Measurements from ENCODE around the gene ARL8A. TPM values are rescaled to one million over a fixed set of nuclear protein-coding genes. Genes with fewer than 3 reads are reported as not detected.

The ARL8A gene
- polyA plus RNA-seq, 4 donors = 17.4 to 23.5 (median 22.6) TPM

DNA sequence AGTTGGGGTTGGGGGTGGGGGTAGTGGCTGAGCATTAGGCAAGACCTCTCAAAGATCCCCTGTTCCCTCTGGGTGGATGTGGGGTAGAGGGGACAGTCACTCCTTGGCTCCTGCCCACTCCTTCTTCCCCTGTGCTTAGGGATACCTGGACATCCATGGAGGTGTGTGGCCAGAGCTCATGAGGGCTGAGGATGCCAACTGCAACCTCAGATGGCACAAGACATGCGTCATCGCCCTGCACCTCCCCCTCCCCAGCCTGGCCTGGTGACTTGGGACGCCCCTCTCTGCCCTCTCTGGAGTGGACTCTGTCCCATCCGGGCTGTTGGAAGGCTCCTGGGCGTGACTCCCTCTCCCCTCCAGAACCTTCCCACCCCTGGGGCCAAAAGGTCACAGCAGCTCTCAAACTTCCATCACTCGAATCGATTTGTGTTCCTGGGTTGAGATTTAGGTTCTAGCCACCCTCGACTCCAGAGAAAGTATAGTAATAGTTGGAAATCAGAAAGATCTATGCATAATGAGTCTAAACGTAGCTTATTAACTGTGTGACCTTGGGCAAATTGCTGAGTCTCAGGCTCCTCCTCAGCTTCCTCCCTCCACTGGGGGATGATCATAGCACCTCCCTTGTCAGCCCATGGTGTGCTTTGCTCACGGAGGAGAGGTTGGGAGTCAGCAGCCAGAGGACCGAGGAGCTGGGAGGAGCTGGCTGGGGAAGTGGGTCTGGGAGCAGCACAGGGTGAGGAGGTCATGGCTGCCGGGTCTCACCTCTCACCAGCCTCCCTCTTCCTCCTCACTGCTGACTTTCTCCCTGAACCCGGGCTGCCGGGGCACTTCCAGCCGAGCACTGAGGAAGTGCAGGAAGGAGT lies 18.1 kb upstream of the ARL8A start:
- H3K4me3 ChIP-seq (ENCODE audit: low read depth in 1 of 3, low read length in 3 of 3) = no peak overlapping the region

DNA sequence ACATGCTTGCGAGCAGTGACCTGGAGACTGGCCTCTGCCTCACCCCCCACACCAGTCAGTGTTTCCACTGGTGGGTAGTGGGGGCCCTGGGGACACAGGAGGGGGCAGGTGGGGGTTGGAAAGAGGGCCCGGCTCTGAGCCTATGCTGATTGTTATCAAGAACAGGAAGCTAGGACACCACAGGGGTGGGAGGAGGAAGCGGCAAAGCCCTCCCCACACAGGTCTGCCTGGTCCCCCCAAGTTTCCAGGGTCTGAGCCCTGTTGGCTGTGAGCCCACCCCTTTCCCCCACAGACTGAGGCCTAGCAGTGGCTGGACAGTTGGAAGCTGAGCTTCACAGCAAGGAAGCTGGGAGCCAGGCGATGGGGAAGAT lies 17.5 kb upstream of the ARL8A start:
- no peak for FAIRE-seq
- WGBS, 3 donors = 67 to 71% (median 68%) methylated on average over 4 of the region's 4 CpGs
- no peaks in the 10 kb centered on the region for H3K9me3 ChIP-seq (ENCODE audit: control insufficient read depth in 2 of 2, insufficient read depth in 1 of 2, low read depth in 1 of 2, low read length in 1 of 2)
- H3K36me3 ChIP-seq (ENCODE audit: control insufficient read depth in 3 of 3, insufficient read depth in 2 of 3, low read depth in 1 of 3, low read length in 3 of 3) = no peaks in the 10 kb centered on the region
- H3K4me1 ChIP-seq (ENCODE audit: control insufficient read depth in 3 of 3, insufficient read depth in 2 of 3, low read depth in 1 of 3, low read length in 2 of 3) = peaks cover 0 to 12% (median 0%) of the 10 kb centered on the region in 3 donors
- DNase-seq = peak in 1 of 2 donors; percentile 43
- H3K27ac ChIP-seq (ENCODE audit: low read depth in 1 of 3, low read length in 2 of 3) = peak overlapping the region in 2 of 3 donors; percentile 57 to 73
- peak overlapping the region in 1 of 3 donors; percentile 51 for H3K4me3 ChIP-seq (ENCODE audit: low read depth in 1 of 3, low read length in 3 of 3)
- H3K27me3 ChIP-seq (ENCODE audit: control insufficient read depth in 3 of 3, insufficient read depth in 3 of 3, low read length in 3 of 3) = no peaks in the 10 kb centered on the region

More for the DNA sequence above, 18.1 kb upstream of the ARL8A start:
- H3K27ac ChIP-seq (ENCODE audit: low read depth in 1 of 3, low read length in 2 of 3) = peak overlapping the region in 2 of 3 donors; percentile 4 to 46
- no peaks in the 10 kb centered on the region for H3K27me3 ChIP-seq (ENCODE audit: control insufficient read depth in 3 of 3, insufficient read depth in 3 of 3, low read length in 3 of 3)
- FAIRE-seq (no peak), DNase-seq (peak; percentile 22 to 32)
- H3K9me3 ChIP-seq (ENCODE audit: control insufficient read depth in 2 of 2, insufficient read depth in 1 of 2, low read depth in 1 of 2, low read length in 1 of 2) = no peaks in the 10 kb centered on the region
- peaks cover 0 to 12% (median 0%) of the 10 kb centered on the region in 3 donors for H3K4me1 ChIP-seq (ENCODE audit: control insufficient read depth in 3 of 3, insufficient read depth in 2 of 3, low read depth in 1 of 3, low read length in 2 of 3)
- no peaks in the 10 kb centered on the region for H3K36me3 ChIP-seq (ENCODE audit: control insufficient read depth in 3 of 3, insufficient read depth in 2 of 3, low read depth in 1 of 3, low read length in 3 of 3)
- WGBS, 3 donors = 5 to 35% (median 20%) methylated on average over 15 of the region's 15 CpGs

DNA sequence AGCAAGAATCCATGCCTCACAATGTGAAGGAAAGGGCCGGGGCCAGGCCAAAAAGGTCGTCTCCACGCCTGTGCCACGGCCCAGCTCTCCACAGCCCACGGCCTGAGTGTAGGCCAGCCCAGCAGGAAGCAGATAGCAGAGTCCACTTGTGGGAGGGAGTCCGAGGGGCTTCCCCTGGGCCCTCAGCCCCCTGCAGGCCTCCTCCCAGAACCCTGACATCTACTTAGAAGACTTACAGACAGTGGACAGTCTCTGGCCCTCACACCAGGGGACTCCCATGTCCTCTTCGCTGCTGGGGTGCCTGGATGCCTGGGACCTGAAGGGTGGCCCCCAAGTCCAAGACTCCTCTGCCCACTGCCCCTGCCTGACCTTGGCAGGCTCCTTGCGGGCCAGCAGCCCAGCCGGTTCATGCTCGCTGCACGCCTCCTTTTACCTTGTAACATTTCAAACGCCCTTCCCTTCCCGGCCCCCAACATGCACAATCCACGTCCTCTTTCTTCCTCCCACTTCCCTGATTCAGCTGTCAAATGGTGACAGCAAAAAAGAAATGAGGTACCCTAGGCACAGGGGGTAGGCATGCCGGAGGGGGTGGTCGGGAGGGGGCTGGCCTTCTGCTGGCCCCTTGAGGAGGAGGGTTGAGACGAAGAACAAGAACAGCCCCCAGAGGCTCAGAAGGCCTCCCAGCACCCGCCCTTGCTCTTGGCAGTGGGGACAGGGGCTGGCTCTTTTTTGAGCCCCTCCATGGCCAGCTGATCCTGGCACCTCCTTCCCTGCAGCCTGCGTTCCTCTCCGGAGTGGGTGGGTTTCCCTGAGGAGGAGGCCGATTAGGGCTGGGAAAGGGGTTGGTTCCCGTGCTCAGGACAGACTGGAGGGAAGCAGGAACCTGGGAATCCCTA lies 16.9 kb upstream of the ARL8A start:
- DNase-seq (no peak), FAIRE-seq (no peak)
- Histone ChIP-seq H3K9me3 (ENCODE audit: control insufficient read depth in 2 of 2, insufficient read depth in 1 of 2, low read depth in 1 of 2, low read length in 1 of 2) (no peaks in the 10 kb centered on the region), H3K36me3 (ENCODE audit: control insufficient read depth in 3 of 3, insufficient read depth in 2 of 3, low read depth in 1 of 3, low read length in 3 of 3) (no peaks in the 10 kb centered on the region), H3K27me3 (ENCODE audit: control insufficient read depth in 3 of 3, insufficient read depth in 3 of 3, low read length in 3 of 3) (no peaks in the 10 kb centered on the region), H3K27ac (ENCODE audit: low read depth in 1 of 3, low read length in 2 of 3) (peak overlapping the region in 2 of 3 donors; percentile 73 to 94), H3K4me1 (ENCODE audit: control insufficient read depth in 3 of 3, insufficient read depth in 2 of 3, low read depth in 1 of 3, low read length in 2 of 3) (peaks cover 0 to 12% (median 0%) of the 10 kb centered on the region in 3 donors), H3K4me3 (ENCODE audit: low read depth in 1 of 3, low read length in 3 of 3) (peak overlapping the region in 1 of 3 donors; percentile 51)
- WGBS, 3 donors = 65 to 81% (median 70%) methylated on average over 20 to 22 of the region's 22 CpGs

DNA sequence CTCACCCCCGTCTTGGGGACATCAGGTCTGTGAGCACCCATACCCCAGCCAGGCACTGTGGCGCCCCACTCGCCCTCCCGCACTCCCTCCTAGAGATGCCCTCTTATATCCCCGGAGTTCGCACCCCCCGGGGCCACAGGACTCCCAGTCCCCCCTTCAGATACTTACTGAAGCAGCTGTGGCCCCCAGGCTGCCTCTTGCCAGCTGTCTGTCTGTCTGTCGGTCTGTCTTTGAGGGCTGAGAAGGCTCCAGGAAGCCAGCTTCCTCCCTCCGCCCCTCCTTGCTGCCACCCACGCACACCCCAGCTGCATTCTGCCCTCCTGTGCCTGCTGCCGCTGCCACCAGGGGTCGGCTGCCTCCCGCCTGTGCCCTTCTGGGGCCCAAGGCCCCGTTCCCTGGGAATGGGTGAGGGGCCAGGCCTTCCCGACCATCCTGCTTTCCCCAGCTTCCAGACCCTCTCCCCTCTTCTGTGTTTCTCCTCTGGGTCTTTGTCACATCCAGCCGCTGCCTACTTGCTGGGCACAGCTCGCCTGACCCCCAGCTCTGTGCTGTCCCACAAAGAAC lies 15.9 kb upstream of the ARL8A start, which contains the start of gene PTPN7:
PTPN7 (minus strand) TSS at position 226 of the 564 bp plus-strand sequence. CDS start 1,200 bp downstream, outside the sequence.
- H3K27ac ChIP-seq (ENCODE audit: low read depth in 1 of 3, low read length in 2 of 3) = peak within 1 kb of the TSS in 2 of 3 donors; percentile 73 to 94
- no peaks in the 10 kb centered on the region for H3K9me3 ChIP-seq (ENCODE audit: control insufficient read depth in 2 of 2, insufficient read depth in 1 of 2, low read depth in 1 of 2, low read length in 1 of 2)
- 54 to 62% (median 59%) methylated on average over 15 to 17 of the region's 17 CpGs for WGBS, 3 donors
- no peaks in the 10 kb centered on the region for H3K27me3 ChIP-seq (ENCODE audit: control insufficient read depth in 3 of 3, insufficient read depth in 3 of 3, low read length in 3 of 3)
- peak within 1 kb of the TSS; percentile 5 to 51 (median 22) for H3K4me3 ChIP-seq (ENCODE audit: low read depth in 1 of 3, low read length in 3 of 3)
- DNase-seq (no peak), FAIRE-seq (no peak)
- peaks cover 0 to 12% (median 0%) of the 10 kb centered on the region in 3 donors for H3K4me1 ChIP-seq (ENCODE audit: control insufficient read depth in 3 of 3, insufficient read depth in 2 of 3, low read depth in 1 of 3, low read length in 2 of 3)
- H3K36me3 ChIP-seq (ENCODE audit: control insufficient read depth in 3 of 3, insufficient read depth in 2 of 3, low read depth in 1 of 3, low read length in 3 of 3) = no peaks in the 10 kb centered on the region

DNA sequence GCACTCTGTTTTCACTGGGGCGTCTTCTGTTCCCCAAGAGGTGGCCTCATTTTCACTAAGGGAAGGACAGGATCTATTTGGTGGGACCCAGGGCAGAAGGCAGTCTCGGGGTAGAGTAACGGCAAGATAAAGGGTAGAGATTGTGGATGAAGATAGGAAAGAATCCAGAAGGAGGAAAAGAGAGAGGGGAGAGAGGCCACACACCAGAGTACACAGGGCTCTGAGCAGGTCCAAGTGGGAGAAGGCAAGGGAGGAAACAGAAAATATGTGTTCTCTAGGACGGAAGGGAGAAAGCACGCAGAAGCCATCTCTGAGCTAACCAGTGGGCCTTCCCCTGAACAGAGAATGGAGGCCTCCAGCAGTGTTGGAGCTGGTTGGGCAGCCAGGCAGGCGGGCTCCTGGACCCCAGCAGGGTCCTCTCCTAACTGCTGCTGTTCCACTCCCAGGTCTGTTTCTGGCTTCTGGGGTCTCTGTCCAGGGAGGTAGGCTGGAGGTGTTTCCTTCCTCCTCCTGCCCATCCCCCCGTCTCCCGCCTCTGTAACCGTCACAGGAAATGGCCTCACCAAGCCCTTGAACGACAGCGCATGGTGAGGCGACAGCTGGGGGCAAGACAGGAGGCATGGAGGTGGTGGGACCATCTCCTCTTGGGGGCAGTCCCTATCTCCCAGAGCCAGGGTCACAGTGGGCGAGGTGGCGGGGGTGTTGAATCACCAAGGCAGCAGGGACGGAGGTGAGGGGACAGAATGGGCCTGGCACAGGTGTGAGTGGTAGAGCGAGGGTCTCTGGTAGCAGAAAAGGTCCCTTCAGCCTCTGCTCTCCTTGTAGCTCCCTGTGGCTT lies 15.2 kb upstream of the ARL8A start:
- peaks cover 0 to 12% (median 3%) of the 10 kb centered on the region in 3 donors for H3K4me1 ChIP-seq (ENCODE audit: control insufficient read depth in 3 of 3, insufficient read depth in 2 of 3, low read depth in 1 of 3, low read length in 2 of 3)
- DNase-seq = no peak
- peak overlapping the region; percentile 5 to 51 (median 22) for H3K4me3 ChIP-seq (ENCODE audit: low read depth in 1 of 3, low read length in 3 of 3)
- H3K27me3 ChIP-seq (ENCODE audit: control insufficient read depth in 3 of 3, insufficient read depth in 3 of 3, low read length in 3 of 3) = no peaks in the 10 kb centered on the region
- H3K9me3 ChIP-seq (ENCODE audit: control insufficient read depth in 2 of 2, insufficient read depth in 1 of 2, low read depth in 1 of 2, low read length in 1 of 2) = no peaks in the 10 kb centered on the region
- H3K36me3 ChIP-seq (ENCODE audit: control insufficient read depth in 3 of 3, insufficient read depth in 2 of 3, low read depth in 1 of 3, low read length in 3 of 3) = no peaks in the 10 kb centered on the region
- FAIRE-seq = no peak
- peak overlapping the region in 2 of 3 donors; percentile 73 to 94 for H3K27ac ChIP-seq (ENCODE audit: low read depth in 1 of 3, low read length in 2 of 3)
- 61 to 80% (median 69%) methylated on average over 15 to 16 of the region's 16 CpGs for WGBS, 3 donors

DNA sequence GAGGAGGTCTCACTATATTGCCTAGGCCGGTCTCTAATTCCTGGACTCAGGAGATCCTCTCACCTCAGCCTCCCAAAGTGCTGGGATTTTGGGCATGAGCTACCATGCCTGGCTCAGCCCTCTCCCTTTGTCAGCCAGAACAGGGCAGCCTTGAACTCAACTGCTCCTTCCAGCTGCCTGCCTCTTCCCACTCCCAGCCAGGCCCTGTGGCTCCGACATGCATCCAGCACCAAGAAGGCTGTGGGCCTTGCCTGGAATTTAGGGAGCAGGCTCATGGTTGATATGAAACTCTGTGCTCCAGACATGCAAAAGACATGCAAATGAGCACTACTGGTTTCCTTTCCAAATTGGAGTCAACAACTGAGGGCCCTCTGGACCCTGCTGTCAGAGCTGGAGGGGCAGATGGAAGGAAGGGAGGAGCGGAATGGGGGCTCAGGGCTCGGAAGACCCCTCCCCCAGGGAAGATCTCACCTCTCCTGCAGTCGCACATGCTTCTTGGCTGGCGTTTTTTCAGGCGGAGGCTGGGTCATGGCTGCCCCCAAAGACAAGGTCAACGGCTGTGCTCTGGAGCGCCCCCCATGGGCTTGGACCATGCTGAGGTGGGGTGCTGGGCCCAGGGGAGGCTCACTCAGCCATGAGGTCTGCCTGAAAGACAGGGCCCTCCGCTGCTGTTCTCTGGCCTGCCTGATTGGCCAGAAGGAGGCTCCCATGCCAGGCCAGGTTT lies 14.4 kb upstream of the ARL8A start:
- Histone ChIP-seq H3K9me3 (ENCODE audit: control insufficient read depth in 2 of 2, insufficient read depth in 1 of 2, low read depth in 1 of 2, low read length in 1 of 2) (no peaks in the 10 kb centered on the region), H3K4me3 (ENCODE audit: low read depth in 1 of 3, low read length in 3 of 3) (peak overlapping the region in 2 of 3 donors; percentile 2 to 51), H3K36me3 (ENCODE audit: control insufficient read depth in 3 of 3, insufficient read depth in 2 of 3, low read depth in 1 of 3, low read length in 3 of 3) (no peaks in the 10 kb centered on the region), H3K27me3 (ENCODE audit: control insufficient read depth in 3 of 3, insufficient read depth in 3 of 3, low read length in 3 of 3) (no peaks in the 10 kb centered on the region), H3K4me1 (ENCODE audit: control insufficient read depth in 3 of 3, insufficient read depth in 2 of 3, low read depth in 1 of 3, low read length in 2 of 3) (peaks cover 0 to 12% (median 3%) of the 10 kb centered on the region in 3 donors), H3K27ac (ENCODE audit: low read depth in 1 of 3, low read length in 2 of 3) (peak overlapping the region in 1 of 3 donors; percentile 94)
- FAIRE-seq = no peak
- no peak for DNase-seq
- WGBS, 3 donors = 76 to 85% (median 81%) methylated on average over 10 of the region's 10 CpGs

DNA sequence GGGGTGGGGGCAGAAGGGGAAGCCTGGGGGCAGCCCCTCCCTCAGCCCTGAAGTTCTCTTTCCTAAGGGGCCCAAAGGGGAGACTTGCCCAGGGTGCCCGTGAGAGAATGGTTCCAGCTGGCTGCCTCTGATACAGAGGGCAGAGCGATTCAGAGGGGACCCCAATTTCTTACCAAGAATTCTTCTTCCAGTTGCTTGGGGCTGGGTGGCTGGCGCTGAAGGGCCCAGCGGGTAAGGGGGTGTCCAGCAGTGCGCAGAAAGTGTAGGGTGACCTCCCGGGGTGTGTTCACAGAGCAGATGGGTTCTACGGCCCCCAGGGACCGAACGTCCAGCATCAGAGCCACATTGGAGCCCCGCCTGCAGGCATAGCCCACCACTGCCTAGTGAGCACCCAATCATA lies 13.4 kb upstream of the ARL8A start:
- no peaks in the 10 kb centered on the region for H3K9me3 ChIP-seq (ENCODE audit: control insufficient read depth in 2 of 2, insufficient read depth in 1 of 2, low read depth in 1 of 2, low read length in 1 of 2)
- no peak for DNase-seq
- 87 to 96% (median 90%) methylated on average over 10 of the region's 10 CpGs for WGBS, 3 donors
- no peak overlapping the region for H3K4me3 ChIP-seq (ENCODE audit: low read depth in 1 of 3, low read length in 3 of 3)
- FAIRE-seq = no peak
- H3K4me1 ChIP-seq (ENCODE audit: control insufficient read depth in 3 of 3, insufficient read depth in 2 of 3, low read depth in 1 of 3, low read length in 2 of 3) = peaks cover 0 to 6% (median 3%) of the 10 kb centered on the region in 3 donors
- H3K27me3 ChIP-seq (ENCODE audit: control insufficient read depth in 3 of 3, insufficient read depth in 3 of 3, low read length in 3 of 3) = no peaks in the 10 kb centered on the region
- H3K27ac ChIP-seq (ENCODE audit: low read depth in 1 of 3, low read length in 2 of 3) = no peak overlapping the region
- H3K36me3 ChIP-seq (ENCODE audit: control insufficient read depth in 3 of 3, insufficient read depth in 2 of 3, low read depth in 1 of 3, low read length in 3 of 3) = no peaks in the 10 kb centered on the region

All from small intestine (tissue), 7 donors.